K562 (cell line): Measurements from ENCODE around the gene EZH2. TPM values are rescaled to one million over a fixed set of nuclear protein-coding genes. Genes with fewer than 3 reads are reported as not detected.

Source experiments
- BRF1 ChIP-seq: IDR thresholded peaks from 3 replicates; pipeline ENCODE4 v1.6.1; 2011; ENCODE audit warnings: borderline replicate concordance, mild to moderate bottlenecking; ENCODE audit not compliant: insufficient read length; ENCODE audit errors: extremely low read depth
- CEBPZ ChIP-seq: fragments of 150-350 bp; IDR thresholded peaks from 2 replicates; pipeline ENCODE4 v1.6.1; 2014; ENCODE audit warnings: low read depth, mild to moderate bottlenecking, low read length, borderline replicate concordance
- CXXC5 ChIP-seq: fragments of 250-450 bp; sonication (Bioruptor Pico); IDR thresholded peaks from 2 replicates; pipeline ENCODE4 v1.8.0; 2022; ENCODE audit warnings: inconsistent platforms, mild to moderate bottlenecking, moderate library complexity
- DPF2 ChIP-seq: fragments of 450-650 bp; IDR thresholded peaks from 2 replicates; pipeline ENCODE4 v1.6.1; 2016
- EP300 ChIP-seq: IDR thresholded peaks from 2 replicates; pipeline ENCODE4 v1.6.1; 2012; ENCODE audit warnings: low read length, improper control_type of control experiment
- ETS2 ChIP-seq: IDR thresholded peaks from 2 replicates; pipeline ENCODE4 v1.6.1; 2016; ENCODE audit warnings: borderline replicate concordance, missing genetic modification characterization, mild to moderate bottlenecking, moderate library complexity, missing compliant biosample characterization; ENCODE audit not compliant: poor library complexity, severe bottlenecking
- HDAC2 ChIP-seq: fragments of 450-650 bp; IDR thresholded peaks from 2 replicates; pipeline ENCODE4 v1.6.1; 2016; ENCODE audit warnings: mild to moderate bottlenecking
- MCM3 ChIP-seq: fragments of 450-650 bp; IDR thresholded peaks from 2 replicates; pipeline ENCODE4 v1.6.1; 2016
- MTA3 ChIP-seq: fragments of 450-650 bp; formaldehyde crosslinking; IDR thresholded peaks from 2 replicates; pipeline ENCODE4 v1.6.1; 2017; ENCODE audit warnings: mild to moderate bottlenecking, borderline replicate concordance
- PHTF2 ChIP-seq: fragments of 250-450 bp; sonication (Bioruptor Pico); IDR thresholded peaks from 2 replicates; pipeline ENCODE4 v1.5.0; 2021; ENCODE audit warnings: mild to moderate bottlenecking
- SOX6 ChIP-seq: fragments of 450-650 bp; IDR thresholded peaks from 2 replicates; pipeline ENCODE4 v1.6.1; 2014; ENCODE audit warnings: mild to moderate bottlenecking
- ZNF184 ChIP-seq: sonication (generic); formaldehyde crosslinking; IDR thresholded peaks from 2 replicates; pipeline ENCODE4 v1.5.0; 2020; ENCODE audit warnings: missing genetic modification reagents
- polyA plus RNA-seq, 8 experiments: library from polyadenylated mRNA; depleted of rRNA in 4 of 8; stranded (reverse) in 5 of 8; unstranded in 3 of 8; fragments of >200 nt; fragmentation: Nextera tagmentation in 2 of 8; fragmentation: Illumina TruSeq in 1 of 8; extraction: Ambion mirVana in 2 of 8; extraction: Trizol in 1 of 8; gene quantifications; 2 replicates each; pipeline versions ENCODE4 v1.2.1 to v1.2.3, GENCODE V29; 2011 to 2014; ENCODE audit warnings: inconsistent platforms in 1 of 8, missing spikeins in 1 of 8
- total RNA-seq, 7 experiments: library from RNA; depleted of rRNA in 6 of 7; stranded (reverse); fragments of >200 nt in 6 of 7; fragmentation: Illumina TruSeq in 2 of 7; extraction: Trizol in 2 of 7; gene quantifications; 2 replicates each; pipeline versions ENCODE4 v1.2.1 to v1.2.3, GENCODE V29; 2011 to 2021; ENCODE audit warnings: low replicate concordance in 1 of 7
- TF ChIP-seq, protein P1 (sequence below): fragments of 450-650 bp; IDR thresholded peaks from 2 replicates; pipeline ENCODE4 v1.6.1; 2016; ENCODE audit warnings: mild to moderate bottlenecking, moderate library complexity
- TF ChIP-seq, protein P2 (sequence below), 2 experiments: fragments of 450-650 bp in 1 of 2; sonication (generic) in 1 of 2; formaldehyde crosslinking; conservative IDR thresholded peaks; 2 replicates each; pipeline versions ENCODE4 v1.4.0 to v1.8.1; 2020 to 2022; ENCODE audit warnings: mild to moderate bottlenecking in 1 of 2, missing genetic modification reagents in 1 of 2

The EZH2 gene
- total and polyA plus RNA-seq, 9 of the 15 experiments (the other 6 are each of a cell fraction or from before 2014, with no cell fraction given), result 48.7 to 175 (median 98.6) TPM

GRCh38 chr7:148903504-148903903, 19.4 kb upstream of the EZH2 start (continued):
- TF ChIP-seq, protein P1, sequence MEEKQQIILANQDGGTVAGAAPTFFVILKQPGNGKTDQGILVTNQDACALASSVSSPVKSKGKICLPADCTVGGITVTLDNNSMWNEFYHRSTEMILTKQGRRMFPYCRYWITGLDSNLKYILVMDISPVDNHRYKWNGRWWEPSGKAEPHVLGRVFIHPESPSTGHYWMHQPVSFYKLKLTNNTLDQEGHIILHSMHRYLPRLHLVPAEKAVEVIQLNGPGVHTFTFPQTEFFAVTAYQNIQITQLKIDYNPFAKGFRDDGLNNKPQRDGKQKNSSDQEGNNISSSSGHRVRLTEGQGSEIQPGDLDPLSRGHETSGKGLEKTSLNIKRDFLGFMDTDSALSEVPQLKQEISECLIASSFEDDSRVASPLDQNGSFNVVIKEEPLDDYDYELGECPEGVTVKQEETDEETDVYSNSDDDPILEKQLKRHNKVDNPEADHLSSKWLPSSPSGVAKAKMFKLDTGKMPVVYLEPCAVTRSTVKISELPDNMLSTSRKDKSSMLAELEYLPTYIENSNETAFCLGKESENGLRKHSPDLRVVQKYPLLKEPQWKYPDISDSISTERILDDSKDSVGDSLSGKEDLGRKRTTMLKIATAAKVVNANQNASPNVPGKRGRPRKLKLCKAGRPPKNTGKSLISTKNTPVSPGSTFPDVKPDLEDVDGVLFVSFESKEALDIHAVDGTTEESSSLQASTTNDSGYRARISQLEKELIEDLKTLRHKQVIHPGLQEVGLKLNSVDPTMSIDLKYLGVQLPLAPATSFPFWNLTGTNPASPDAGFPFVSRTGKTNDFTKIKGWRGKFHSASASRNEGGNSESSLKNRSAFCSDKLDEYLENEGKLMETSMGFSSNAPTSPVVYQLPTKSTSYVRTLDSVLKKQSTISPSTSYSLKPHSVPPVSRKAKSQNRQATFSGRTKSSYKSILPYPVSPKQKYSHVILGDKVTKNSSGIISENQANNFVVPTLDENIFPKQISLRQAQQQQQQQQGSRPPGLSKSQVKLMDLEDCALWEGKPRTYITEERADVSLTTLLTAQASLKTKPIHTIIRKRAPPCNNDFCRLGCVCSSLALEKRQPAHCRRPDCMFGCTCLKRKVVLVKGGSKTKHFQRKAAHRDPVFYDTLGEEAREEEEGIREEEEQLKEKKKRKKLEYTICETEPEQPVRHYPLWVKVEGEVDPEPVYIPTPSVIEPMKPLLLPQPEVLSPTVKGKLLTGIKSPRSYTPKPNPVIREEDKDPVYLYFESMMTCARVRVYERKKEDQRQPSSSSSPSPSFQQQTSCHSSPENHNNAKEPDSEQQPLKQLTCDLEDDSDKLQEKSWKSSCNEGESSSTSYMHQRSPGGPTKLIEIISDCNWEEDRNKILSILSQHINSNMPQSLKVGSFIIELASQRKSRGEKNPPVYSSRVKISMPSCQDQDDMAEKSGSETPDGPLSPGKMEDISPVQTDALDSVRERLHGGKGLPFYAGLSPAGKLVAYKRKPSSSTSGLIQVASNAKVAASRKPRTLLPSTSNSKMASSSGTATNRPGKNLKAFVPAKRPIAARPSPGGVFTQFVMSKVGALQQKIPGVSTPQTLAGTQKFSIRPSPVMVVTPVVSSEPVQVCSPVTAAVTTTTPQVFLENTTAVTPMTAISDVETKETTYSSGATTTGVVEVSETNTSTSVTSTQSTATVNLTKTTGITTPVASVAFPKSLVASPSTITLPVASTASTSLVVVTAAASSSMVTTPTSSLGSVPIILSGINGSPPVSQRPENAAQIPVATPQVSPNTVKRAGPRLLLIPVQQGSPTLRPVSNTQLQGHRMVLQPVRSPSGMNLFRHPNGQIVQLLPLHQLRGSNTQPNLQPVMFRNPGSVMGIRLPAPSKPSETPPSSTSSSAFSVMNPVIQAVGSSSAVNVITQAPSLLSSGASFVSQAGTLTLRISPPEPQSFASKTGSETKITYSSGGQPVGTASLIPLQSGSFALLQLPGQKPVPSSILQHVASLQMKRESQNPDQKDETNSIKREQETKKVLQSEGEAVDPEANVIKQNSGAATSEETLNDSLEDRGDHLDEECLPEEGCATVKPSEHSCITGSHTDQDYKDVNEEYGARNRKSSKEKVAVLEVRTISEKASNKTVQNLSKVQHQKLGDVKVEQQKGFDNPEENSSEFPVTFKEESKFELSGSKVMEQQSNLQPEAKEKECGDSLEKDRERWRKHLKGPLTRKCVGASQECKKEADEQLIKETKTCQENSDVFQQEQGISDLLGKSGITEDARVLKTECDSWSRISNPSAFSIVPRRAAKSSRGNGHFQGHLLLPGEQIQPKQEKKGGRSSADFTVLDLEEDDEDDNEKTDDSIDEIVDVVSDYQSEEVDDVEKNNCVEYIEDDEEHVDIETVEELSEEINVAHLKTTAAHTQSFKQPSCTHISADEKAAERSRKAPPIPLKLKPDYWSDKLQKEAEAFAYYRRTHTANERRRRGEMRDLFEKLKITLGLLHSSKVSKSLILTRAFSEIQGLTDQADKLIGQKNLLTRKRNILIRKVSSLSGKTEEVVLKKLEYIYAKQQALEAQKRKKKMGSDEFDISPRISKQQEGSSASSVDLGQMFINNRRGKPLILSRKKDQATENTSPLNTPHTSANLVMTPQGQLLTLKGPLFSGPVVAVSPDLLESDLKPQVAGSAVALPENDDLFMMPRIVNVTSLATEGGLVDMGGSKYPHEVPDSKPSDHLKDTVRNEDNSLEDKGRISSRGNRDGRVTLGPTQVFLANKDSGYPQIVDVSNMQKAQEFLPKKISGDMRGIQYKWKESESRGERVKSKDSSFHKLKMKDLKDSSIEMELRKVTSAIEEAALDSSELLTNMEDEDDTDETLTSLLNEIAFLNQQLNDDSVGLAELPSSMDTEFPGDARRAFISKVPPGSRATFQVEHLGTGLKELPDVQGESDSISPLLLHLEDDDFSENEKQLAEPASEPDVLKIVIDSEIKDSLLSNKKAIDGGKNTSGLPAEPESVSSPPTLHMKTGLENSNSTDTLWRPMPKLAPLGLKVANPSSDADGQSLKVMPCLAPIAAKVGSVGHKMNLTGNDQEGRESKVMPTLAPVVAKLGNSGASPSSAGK, result no peak
- TF ChIP-seq CXXC5 (CRISPR knock-in tag) (no peak), BRF1 (no peak), ETS2 (tag) (no peak), MCM3 (no peak), DPF2 (peak; percentile 29; the same call in 1 of the 2 replicates), MTA3 (0 out of 2 replicates have a peak, but pooled peaks have one; percentile 18), HDAC2 (0 out of 2 replicates have a peak, but pooled peaks have one; percentile 35), EP300 (peak; percentile 26; the same call in 1 of the 2 replicates), SOX6 (no peak), PHTF2 (CRISPR knock-in tag) (no peak), ZNF184 (CRISPR knock-in tag) (no peak), CEBPZ (no peak)
- TF ChIP-seq, protein P2, sequence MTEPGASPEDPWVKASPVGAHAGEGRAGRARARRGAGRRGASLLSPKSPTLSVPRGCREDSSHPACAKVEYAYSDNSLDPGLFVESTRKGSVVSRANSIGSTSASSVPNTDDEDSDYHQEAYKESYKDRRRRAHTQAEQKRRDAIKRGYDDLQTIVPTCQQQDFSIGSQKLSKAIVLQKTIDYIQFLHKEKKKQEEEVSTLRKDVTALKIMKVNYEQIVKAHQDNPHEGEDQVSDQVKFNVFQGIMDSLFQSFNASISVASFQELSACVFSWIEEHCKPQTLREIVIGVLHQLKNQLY (CRISPR knock-in tag; conservative IDR thresholded peaks at IDR 0.05), result no peak
